OCI-LY3 (cell line): ENCODE measurements around the gene COL1A1.

Source experiments
- H2AFZ ChIP-seq: fragments of 200-600, 300-600 bp; shearing (Covaris generic); 2 replicates; pipeline ENCODE4 v1.6.0; 2014; ENCODE audit warnings: antibody characterized with exemption, low read depth, low read length
- H3K27ac ChIP-seq: fragments of 200-600, 300-600 bp; sonication (generic); 2 replicates; pipeline ENCODE4 v1.5.1; 2014; ENCODE audit warnings: mild to moderate bottlenecking, low read length, moderate library complexity, mixed read lengths
- H3K27me3 ChIP-seq: fragments of 200-600, 300-600 bp; sonication (generic); 2 replicates; pipeline ENCODE4 v1.6.1; 2014; ENCODE audit warnings: low read depth, low read length, mixed read lengths
- H3K36me3 ChIP-seq: fragments of 200-600, 300-600 bp; sonication (generic); replicated peaks from 2 replicates; pipeline ENCODE3; 2014; ENCODE audit warnings: low read depth, low read length, mixed read lengths
- H3K4me1 ChIP-seq: fragments of 300-600, 200-600 bp; sonication (generic); 2 replicates; pipeline ENCODE4 v1.6.1; 2014; ENCODE audit warnings: low read length, mixed read lengths
- H3K4me2 ChIP-seq: fragments of 200-600, 300-600 bp; sonication (generic); 2 replicates; pipeline ENCODE4 v1.6.1; 2014; ENCODE audit warnings: low read length, mixed read lengths
- H3K4me3 ChIP-seq: fragments of 300-600, 200-600 bp; sonication (generic); 2 replicates; pipeline ENCODE4 v1.5.1; 2014; ENCODE audit warnings: antibody characterized with exemption, mild to moderate bottlenecking, low read length, moderate library complexity
- H3K79me2 ChIP-seq: fragments of 300-600, 200-600 bp; shearing (Covaris generic); 2 replicates; pipeline ENCODE4 v1.6.1; 2014; ENCODE audit warnings: mild to moderate bottlenecking, low read length, mixed read lengths
- H3K9ac ChIP-seq: fragments of 300-600, 200-600 bp; shearing (Covaris generic); 2 replicates; pipeline ENCODE4 v1.6.0; 2014; ENCODE audit warnings: mild to moderate bottlenecking, low read length, moderate library complexity
- H3K9me3 ChIP-seq: fragments of 200-600, 300-600 bp; shearing (Covaris generic); 2 replicates; pipeline ENCODE4 v1.6.1; 2014; ENCODE audit warnings: low read length, mixed read lengths; ENCODE audit not compliant: insufficient read depth
- H4K20me1 ChIP-seq: fragments of 200-600, 300-600 bp; sonication (generic); 2 replicates; pipeline ENCODE4 v1.6.1; 2016; ENCODE audit warnings: low read length, mixed read lengths; ENCODE audit not compliant: insufficient read depth
- CTCF ChIP-seq: fragments of 200-600, 300-600 bp; sonication (generic); IDR thresholded peaks from 2 replicates; pipeline ENCODE4 v1.5.1; 2014; ENCODE audit warnings: antibody characterized with exemption, low read length, low read depth
- EZH2phosphoT487 ChIP-seq: fragments of 200-600 bp; shearing (Covaris generic); IDR thresholded peaks from 2 replicates; pipeline ENCODE4 v1.6.1; 2018; ENCODE audit warnings: antibody characterized with exemption, mixed run types, low read depth

Gene COL1A1

DNA sequence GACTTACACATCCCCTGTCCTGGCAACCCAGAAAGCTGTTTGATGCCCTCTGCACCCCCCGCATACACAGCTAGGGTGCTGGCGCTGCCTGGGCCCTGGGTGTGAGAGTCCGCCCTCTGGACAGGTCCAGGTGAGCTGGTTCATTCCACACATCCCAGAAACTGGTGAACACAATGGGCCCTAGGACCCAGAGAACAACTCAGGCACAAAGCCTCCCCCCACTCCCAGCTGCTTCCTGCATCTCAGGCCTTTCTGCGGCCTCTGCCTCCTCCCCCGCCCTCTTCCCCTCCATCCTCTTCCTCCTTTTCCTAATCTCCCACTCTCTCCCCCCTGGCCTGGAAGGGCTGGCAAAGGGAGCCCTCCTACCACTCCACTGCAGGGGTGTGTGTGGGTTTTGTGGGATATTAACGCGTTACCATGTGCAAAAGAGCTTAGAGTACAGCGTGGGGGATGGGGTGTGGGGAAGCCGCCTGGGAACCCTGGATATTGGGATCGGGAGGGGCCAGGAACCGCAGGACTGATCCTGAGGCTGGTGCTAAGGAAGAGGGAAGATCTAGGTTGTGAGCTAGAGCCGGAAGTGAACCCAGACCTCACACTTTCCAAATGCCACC, 49.4 kb downstream of the COL1A1 start:
- H3K27ac ChIP-seq: peak overlapping the region; percentile 98

DNA sequence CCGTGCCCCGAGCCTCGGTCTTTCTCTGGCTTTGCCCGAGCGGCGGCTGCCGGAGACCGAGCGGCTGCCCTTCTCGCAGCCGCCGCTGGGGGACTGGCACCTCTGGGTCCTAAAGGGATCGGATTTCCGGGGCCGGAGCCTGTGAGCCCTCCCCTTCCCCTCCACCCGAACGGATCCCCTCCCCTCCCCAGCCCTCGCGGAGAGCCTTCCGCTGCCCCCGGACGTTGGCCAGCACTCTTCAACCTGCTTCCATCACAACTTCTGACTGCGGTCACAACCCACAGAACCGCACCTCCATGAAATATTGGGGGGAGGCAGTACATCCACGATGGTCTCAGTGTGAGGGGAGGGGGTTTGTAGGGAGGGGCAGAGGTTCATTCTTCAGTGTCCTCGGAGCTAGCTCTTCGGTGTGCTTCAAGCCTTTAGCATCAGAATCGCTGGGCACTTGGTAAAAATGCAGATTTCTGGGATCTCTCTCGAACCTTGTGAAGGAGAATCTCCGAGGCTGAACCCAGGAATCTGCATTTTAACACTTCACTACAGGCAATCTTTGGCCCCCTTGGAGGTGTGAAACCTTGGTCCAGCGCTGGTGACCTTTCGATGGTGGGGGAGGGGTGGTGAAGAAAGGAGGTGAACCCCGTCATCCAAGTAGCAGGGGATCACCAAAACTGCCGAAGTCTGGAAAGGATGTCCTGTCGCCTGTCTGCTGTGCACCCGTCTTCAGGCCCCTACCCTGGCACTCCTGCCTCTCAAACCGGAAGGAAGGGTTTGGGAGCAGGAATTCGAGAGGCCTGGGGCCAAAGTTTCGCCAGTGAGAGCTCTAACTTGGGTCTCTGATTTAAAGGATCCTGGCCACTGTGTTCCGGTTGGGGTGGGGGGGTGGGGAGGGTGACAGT, 50.1 kb downstream of the COL1A1 start:
- H3K4me3 ChIP-seq: peak overlapping the region; percentile 93
- H3K27ac ChIP-seq: peak overlapping the region; percentile 98
- H3K9me3 ChIP-seq: no peaks in the 10 kb centered on the region
- peaks cover 44% of the 10 kb centered on the region for H3K4me1 ChIP-seq
- peak overlapping the region; percentile 100 for H3K9ac ChIP-seq
- no peaks in the 10 kb centered on the region for H3K27me3 ChIP-seq
- H3K4me2 ChIP-seq: peak overlapping the region; percentile 99
- no peak overlapping the region for H2AFZ ChIP-seq
- H4K20me1 ChIP-seq: peaks cover 9% of the 10 kb centered on the region
- peaks cover 35% of the 10 kb centered on the region for H3K36me3 ChIP-seq
- no peak for TF ChIP-seq EZH2phosphoT487
- peak; percentile 21; the same call in 1 of the 2 replicates for TF ChIP-seq CTCF
- H3K79me2 ChIP-seq: peaks cover 62% of the 10 kb centered on the region

More for the DNA sequence above, 49.4 kb downstream of the COL1A1 start:
- peak overlapping the region; percentile 93 for H3K4me3 ChIP-seq
- H3K9ac ChIP-seq: peak overlapping the region; percentile 100
- H3K4me1 ChIP-seq: peaks cover 38% of the 10 kb centered on the region
- no peaks in the 10 kb centered on the region for H3K9me3 ChIP-seq
- H3K27me3 ChIP-seq: no peaks in the 10 kb centered on the region
- H2AFZ ChIP-seq: no peak overlapping the region
- H3K36me3 ChIP-seq: peaks cover 27% of the 10 kb centered on the region
- TF ChIP-seq EZH2phosphoT487: no peak
- TF ChIP-seq CTCF: no peak
- peak overlapping the region; percentile 99 for H3K4me2 ChIP-seq
- H4K20me1 ChIP-seq: peaks cover 1% of the 10 kb centered on the region
- H3K79me2 ChIP-seq: peaks cover 55% of the 10 kb centered on the region

- peaks cover 17% of the 10 kb centered on the region for H4K20me1 ChIP-seq
- no peaks in the 10 kb centered on the region for H3K9me3 ChIP-seq
- H3K36me3 ChIP-seq: peaks cover 43% of the 10 kb centered on the region
- TF ChIP-seq CTCF: no peak
- TF ChIP-seq EZH2phosphoT487: no peak
- H3K4me1 ChIP-seq: peaks cover 47% of the 10 kb centered on the region
- H3K79me2 ChIP-seq: peaks cover 70% of the 10 kb centered on the region
- no peak within 1 kb of the TSS for H2AFZ ChIP-seq
- H3K27ac ChIP-seq: peak within 1 kb of the TSS; percentile 98
- peak within 1 kb of the TSS; percentile 99 for H3K4me2 ChIP-seq
- no peaks in the 10 kb centered on the region for H3K27me3 ChIP-seq
- peak within 1 kb of the TSS; percentile 93 for H3K4me3 ChIP-seq
- H3K9ac ChIP-seq: peak within 1 kb of the TSS; percentile 100
Measured at GRCh38 chr17:50150354-50151040, 50.9 kb downstream of the COL1A1 start, which contains the start of gene PPP1R9B. TSS of gene PPP1R9B (minus strand) at chr17:50150677. CDS start at chr17:50150513, 164 bp downstream.
